Right atrium auricular region (tissue), 2 donors: Measurements from ENCODE around the gene SERPINB2. TPM values are rescaled to one million over a fixed set of nuclear protein-coding genes. Genes with fewer than 3 reads are reported as not detected.

ENCODE experiments used
- DNase-seq: peaks from one replicate; pipeline ENCODE4 v3.0.0-alpha.2; 2019; ENCODE audit warnings: low spot score
- H3K27ac ChIP-seq, 2 donors: fragments of 200-600 bp; sonication (generic); 1 replicate in 1 of 2; 2 replicates in 1 of 2; pipeline ENCODE4 v1.5.1; 2016 to 2019
- H3K27me3 ChIP-seq, 2 donors: fragments of 200-600 bp; sonication (generic); one replicate each; pipeline versions ENCODE4 v1.5.1 to v1.6.0; 2017 to 2019
- H3K36me3 ChIP-seq: fragments of 200-600 bp; sonication (generic); one replicate; pipeline ENCODE4 v1.5.1; 2016
- H3K4me1 ChIP-seq, 2 donors: fragments of 200-600 bp; sonication (generic); one replicate each; pipeline versions ENCODE4 v1.5.1 to v1.6.0; 2017 to 2019
- H3K4me3 ChIP-seq, 2 donors: fragments of 200-600 bp; sonication (generic); 1 replicate in 1 of 2; 2 replicates in 1 of 2; pipeline ENCODE4 v1.5.1; 2017 to 2019; ENCODE audit warnings: mild to moderate bottlenecking in 1 of 2, moderate library complexity in 1 of 2
- H3K9me3 ChIP-seq, 2 donors: fragments of 200-600 bp; sonication (generic); one replicate each; pipeline ENCODE4 v1.5.1; 2019
- total RNA-seq, 2 donors: library from RNA; depleted of rRNA; stranded (reverse); fragments of >200 nt; gene quantifications; one replicate each; pipeline ENCODE4 v1.1.0, GENCODE V29; 2016
- TF ChIP-seq, protein P1 (sequence below), 2 donors: fragments of 200-600 bp; sonication (generic); IDR thresholded peaks; one replicate each; pipeline ENCODE4 v1.5.1; 2019; ENCODE audit warnings: antibody characterized with exemption in 2 of 2

Gene SERPINB2
- total RNA-seq, 2 donors from 2014 or later = 0.94 to 2.3 TPM

DNA sequence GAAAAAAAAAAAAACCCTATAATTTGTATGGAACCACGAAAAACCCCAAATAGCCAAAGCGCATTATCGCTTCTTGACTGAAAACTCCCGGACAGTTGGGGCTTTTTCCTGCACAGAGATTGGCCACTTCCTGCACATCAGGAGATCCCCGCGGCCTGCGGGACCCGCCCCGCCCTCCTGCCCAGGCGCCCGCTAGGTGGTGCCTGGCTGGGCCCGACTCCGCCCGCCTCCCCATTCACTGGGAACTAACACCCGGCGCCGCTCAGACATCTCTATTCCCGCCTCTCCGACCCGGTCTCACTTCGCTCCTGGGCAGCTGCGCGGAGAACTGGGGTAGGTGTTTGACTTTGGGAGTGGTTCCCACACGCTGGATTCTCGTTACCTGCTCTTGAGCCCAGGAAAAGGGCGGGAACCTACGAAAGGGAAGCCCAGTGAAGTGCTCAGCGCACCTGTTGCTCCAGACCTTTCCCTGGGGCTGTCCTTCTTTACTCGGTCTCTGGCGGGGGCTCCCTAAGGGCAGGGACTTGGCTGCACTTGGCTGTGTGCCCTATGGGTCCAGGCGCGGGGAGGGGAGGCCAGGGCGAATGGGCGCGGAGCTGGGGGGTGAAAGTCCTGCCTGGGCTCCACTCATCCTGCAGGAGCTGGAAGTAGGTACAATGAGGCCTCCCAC, 61.7 kb downstream of the SERPINB2 start, which contains the start of gene HMSD:
Gene HMSD, plus strand, starts transcription at position 234 of the 670 bp plus-strand sequence. CDS start 4,155 bp downstream, outside the sequence.
- Histone ChIP-seq H3K4me1 (peaks cover 0 to 9% of the 10 kb centered on the region in 2 donors), H3K27ac (no peak within 1 kb of the TSS), H3K9me3 (no peaks in the 10 kb centered on the region), H3K36me3 (no peaks in the 10 kb centered on the region), H3K27me3 (no peaks in the 10 kb centered on the region), H3K4me3 (peak within 1 kb of the TSS; percentile 25 to 42)
- TF ChIP-seq, protein P1, sequence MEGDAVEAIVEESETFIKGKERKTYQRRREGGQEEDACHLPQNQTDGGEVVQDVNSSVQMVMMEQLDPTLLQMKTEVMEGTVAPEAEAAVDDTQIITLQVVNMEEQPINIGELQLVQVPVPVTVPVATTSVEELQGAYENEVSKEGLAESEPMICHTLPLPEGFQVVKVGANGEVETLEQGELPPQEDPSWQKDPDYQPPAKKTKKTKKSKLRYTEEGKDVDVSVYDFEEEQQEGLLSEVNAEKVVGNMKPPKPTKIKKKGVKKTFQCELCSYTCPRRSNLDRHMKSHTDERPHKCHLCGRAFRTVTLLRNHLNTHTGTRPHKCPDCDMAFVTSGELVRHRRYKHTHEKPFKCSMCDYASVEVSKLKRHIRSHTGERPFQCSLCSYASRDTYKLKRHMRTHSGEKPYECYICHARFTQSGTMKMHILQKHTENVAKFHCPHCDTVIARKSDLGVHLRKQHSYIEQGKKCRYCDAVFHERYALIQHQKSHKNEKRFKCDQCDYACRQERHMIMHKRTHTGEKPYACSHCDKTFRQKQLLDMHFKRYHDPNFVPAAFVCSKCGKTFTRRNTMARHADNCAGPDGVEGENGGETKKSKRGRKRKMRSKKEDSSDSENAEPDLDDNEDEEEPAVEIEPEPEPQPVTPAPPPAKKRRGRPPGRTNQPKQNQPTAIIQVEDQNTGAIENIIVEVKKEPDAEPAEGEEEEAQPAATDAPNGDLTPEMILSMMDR (IDR thresholded peaks at IDR 0.05) = peak; percentile 20 to 54
- no peak for DNase-seq

DNA sequence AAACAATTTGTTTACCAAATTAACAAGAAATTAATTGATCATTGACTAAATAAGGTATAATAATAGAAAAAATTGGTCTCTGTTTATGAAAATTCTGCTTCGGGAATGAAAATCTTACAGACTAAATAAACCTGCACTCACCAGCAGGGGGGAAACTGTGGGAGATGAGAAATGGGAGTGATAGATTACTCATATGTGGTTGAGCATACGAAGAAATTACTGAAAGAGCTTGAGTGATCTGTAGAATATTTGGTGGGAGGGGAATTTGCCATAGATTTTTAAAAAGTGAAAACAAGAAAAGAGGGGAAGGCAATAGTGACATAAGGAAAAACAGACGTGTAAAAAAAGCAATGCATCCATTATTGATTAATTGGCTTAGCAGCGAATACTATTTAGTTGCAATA, 63.8 kb downstream of the SERPINB2 start:
- Histone ChIP-seq H3K4me1 (peaks cover 0 to 9% of the 10 kb centered on the region in 2 donors), H3K27me3 (no peaks in the 10 kb centered on the region), H3K36me3 (no peaks in the 10 kb centered on the region), H3K9me3 (no peaks in the 10 kb centered on the region), H3K4me3 (no peak overlapping the region), H3K27ac (no peak overlapping the region)
- no peak for DNase-seq
- TF ChIP-seq, protein P1 (IDR thresholded peaks at IDR 0.05) = no peak

Other genes starting within 250 kb of the SERPINB2 start
- not detected for gene SERPINB4, start 243.4 kb upstream of the SERPINB2 start, total RNA-seq
- not detected for gene SERPINB3, start 225.8 kb upstream of the SERPINB2 start, total RNA-seq
- not detected for gene SERPINB11, start 184.7 kb upstream of the SERPINB2 start, total RNA-seq
- gene SERPINB7, start 112.3 kb upstream of the SERPINB2 start, total RNA-seq = under 1 TPM in 1 of 2 donors, not detected in 1; 0.71 TPM
- gene SERPINB10, start 20.3 kb downstream of the SERPINB2 start, total RNA-seq = under 1 TPM in 1 of 2 donors, not detected in 1; 0.47 TPM
- under 1 TPM in 1 of 2 donors, not detected in 1; 0.48 TPM for gene HMSD, start 61.6 kb downstream of the SERPINB2 start, total RNA-seq
- gene SERPINB8, start 82.4 kb downstream of the SERPINB2 start, total RNA-seq = 1 to 10 TPM; 3.4 to 8.4 TPM